HepG2 (cell line): ENCODE measurements around the gene ZMAT2. TPM values are rescaled to one million over a fixed set of nuclear protein-coding genes. Genes with fewer than 3 reads are reported as not detected.
A peak's percentile ranks its signal among the peaks of the same experiment; 100 is the strongest.

ENCODE experiments used
- ATAC-seq: fragments of 200-7000 bp; cut with Tn5 transposase; 3 replicates; pipeline ENCODE4 v1.9.1; 2020; ENCODE audit warnings: mild to moderate bottlenecking, moderate library complexity
- BruUV-seq: library from RNA; stranded (reverse); fragments of 400-500 nt; replicated peaks from 2 replicates; lab custom pipeline; 2021; lab: Mats Ljungman, UMichigan
- CTCF ChIA-PET: fragments of 300-600 bp; formaldehyde crosslinking; extraction: SDS; loops from one replicate; lab custom pipeline; 2021; ENCODE audit warnings: low total read pairs, inconsistent platforms, low intra/inter-chr PET ratio; lab: Yijun Ruan, JAX
- POLR2A ChIA-PET: fragments of 350-600 bp; sonication (Branson Sonifier 250); formaldehyde crosslinking; loops from one replicate; lab custom pipeline; 2020; ENCODE audit warnings: antibody characterized with exemption, inconsistent platforms; lab: Yijun Ruan, JAX
- DNase-seq: peaks from one replicate; pipeline ENCODE4 v3.0.0-alpha.2; 2015; ENCODE audit warnings: low spot score
- FAIRE-seq: peaks from 3 replicates; lab custom pipeline; 2011; peaks lifted over from hg19 to GRCh38; lab: Jason Lieb, UNC
- H2AFZ ChIP-seq: one replicate; pipeline ENCODE4 v1.6.1; 2011; ENCODE audit warnings: low read length, inconsistent platforms
- H3K27ac ChIP-seq: fragments of 300-600 bp; 3 replicates; pipeline ENCODE4 v1.8.0; 2011; ENCODE audit warnings: mixed run types, mild to moderate bottlenecking, mixed read lengths, low read length, inconsistent platforms; ENCODE audit not compliant: insufficient read depth; ENCODE audit errors: extremely low read length
- H3K27me3 ChIP-seq, 2 experiments: fragments of 200-600 bp in 1 of 2; 2 replicates in 1 of 2; 3 replicates in 1 of 2; pipeline versions ENCODE4 v1.6.0 to v1.8.0; 2011; ENCODE audit warnings: low read length in 2 of 2, mild to moderate bottlenecking in 2 of 2, moderate library complexity in 2 of 2, inconsistent platforms in 1 of 2; ENCODE audit not compliant: insufficient read depth in 2 of 2, control insufficient read depth in 1 of 2
- H3K36me3 ChIP-seq, 2 experiments: fragments of 200-600 bp in 1 of 2; replicated peaks in 1 of 2; 2 replicates in 1 of 2; 3 replicates in 1 of 2; pipeline versions ENCODE4 v1.5.1 to v1.8.0; 2011; ENCODE audit warnings: low read length in 2 of 2, inconsistent platforms in 1 of 2; ENCODE audit not compliant: insufficient read depth in 2 of 2, control insufficient read depth in 1 of 2
- H3K4me1 ChIP-seq: 2 replicates; pipeline ENCODE4 v1.5.1; 2012; ENCODE audit warnings: low read length, inconsistent platforms; ENCODE audit not compliant: insufficient read depth
- H3K4me2 ChIP-seq: 2 replicates; pipeline ENCODE4 v1.6.0; 2011; ENCODE audit warnings: low read depth, low read length, inconsistent platforms
- H3K4me3 ChIP-seq, 3 experiments: fragments of 200-600 bp in 1 of 3; sonication (generic), shearing (Covaris generic) in 1 of 3; replicated peaks in 1 of 3; 2 replicates each; pipeline ENCODE4 v1.5.1; 2011 to 2016; ENCODE audit warnings: low read length in 3 of 3, inconsistent platforms in 2 of 3, low read depth in 2 of 3, mild to moderate bottlenecking in 2 of 3, control low read depth in 1 of 3, mixed read lengths in 1 of 3; ENCODE audit not compliant: insufficient read depth in 1 of 3
- H3K79me2 ChIP-seq: one replicate; pipeline ENCODE4 v1.6.1; 2011; ENCODE audit warnings: low read length, inconsistent platforms; ENCODE audit not compliant: insufficient read depth
- H3K9ac ChIP-seq: 2 replicates; pipeline ENCODE4 v1.6.0; 2011; ENCODE audit warnings: mild to moderate bottlenecking, low read depth, low read length, inconsistent platforms; ENCODE audit not compliant: insufficient read depth
- H3K9me3 ChIP-seq: 2 replicates; pipeline ENCODE4 v1.5.1; 2012; ENCODE audit warnings: mild to moderate bottlenecking, low read length
- H4K20me1 ChIP-seq: 2 replicates; pipeline ENCODE4 v1.6.0; 2011; ENCODE audit warnings: inconsistent platforms, mild to moderate bottlenecking, low read length, moderate library complexity; ENCODE audit not compliant: insufficient read depth
- MEF2D ChIP-seq: sonication (generic); formaldehyde crosslinking; IDR thresholded peaks from 2 replicates; pipeline ENCODE4 v1.5.1; 2020; ENCODE audit warnings: mild to moderate bottlenecking, missing genetic modification reagents
- NBN ChIP-seq: fragments of 450-650 bp; conservative IDR thresholded peaks from 2 replicates; pipeline ENCODE4 v1.6.1; 2017
- XRCC5 ChIP-seq: fragments of 200-400 bp; formaldehyde crosslinking; optimal IDR thresholded peaks from 2 replicates; pipeline ENCODE3; 2017; ENCODE audit warnings: mild to moderate bottlenecking, low read length
- WGBS: methylation state at CpG from one replicate; pipeline ENCODE4 v1.1.6; 2017; ENCODE audit warnings: low lambda C conversion rate; 5-methylcytosine and 5-hydroxymethylcytosine counted together
- in situ Hi-C: cut with HindIII; loops from 2 replicates; pipeline ENCODE4 v1.10.0; 2017; ENCODE audit warnings: low pct_unique_long_range_greater_than_20kb; ENCODE audit not compliant: extremely low pct_ligation_motif_present
- intact Hi-C: fragments of 100-400 bp; cut with micrococcal nuclease; formaldehyde crosslinking; loops from one replicate; pipeline ENCODE4 v1.10.0; 2022; ENCODE audit not compliant: unreplicated experiment
- polyA plus RNA-seq, 8 experiments: library from polyadenylated mRNA; depleted of rRNA in 3 of 8; stranded (reverse) in 7 of 8; unstranded in 1 of 8; fragments of >200 nt; fragmentation: Illumina TruSeq in 4 of 8; extraction: Trizol in 4 of 8; gene quantifications; 2 replicates each; pipeline versions ENCODE4 v1.2.1 to v1.2.3, GENCODE V29; 2011 to 2016; ENCODE audit warnings: low read depth in 4 of 8, missing spikeins in 1 of 8, mixed read lengths in 1 of 8; ENCODE audit not compliant: insufficient read depth in 1 of 8
- total RNA-seq, 5 experiments: library from RNA; depleted of rRNA; stranded (reverse); fragments of >200 nt; fragmentation: Illumina TruSeq; extraction: Trizol; gene quantifications; 2 replicates each; pipeline ENCODE4 v1.2.3, GENCODE V29; 2016; ENCODE audit warnings: low read depth in 1 of 5
- TF ChIP-seq, protein P1 (sequence below): sonication (generic); formaldehyde crosslinking; IDR thresholded peaks from 2 replicates; pipeline ENCODE4 v1.5.1; 2020; ENCODE audit warnings: mild to moderate bottlenecking, missing genetic modification reagents
- TF ChIP-seq, protein P2 (sequence below): IDR thresholded peaks from 2 replicates; pipeline ENCODE4 v1.6.1; 2016; ENCODE audit warnings: missing biosample characterization, missing genetic modification reagents, low read depth

Gene ZMAT2
- total and polyA plus RNA-seq, 2 of the 13 experiments (the other 11 are each of a cell fraction or from before 2014, with no cell fraction given) = 35.4 to 92.8 TPM

DNA sequence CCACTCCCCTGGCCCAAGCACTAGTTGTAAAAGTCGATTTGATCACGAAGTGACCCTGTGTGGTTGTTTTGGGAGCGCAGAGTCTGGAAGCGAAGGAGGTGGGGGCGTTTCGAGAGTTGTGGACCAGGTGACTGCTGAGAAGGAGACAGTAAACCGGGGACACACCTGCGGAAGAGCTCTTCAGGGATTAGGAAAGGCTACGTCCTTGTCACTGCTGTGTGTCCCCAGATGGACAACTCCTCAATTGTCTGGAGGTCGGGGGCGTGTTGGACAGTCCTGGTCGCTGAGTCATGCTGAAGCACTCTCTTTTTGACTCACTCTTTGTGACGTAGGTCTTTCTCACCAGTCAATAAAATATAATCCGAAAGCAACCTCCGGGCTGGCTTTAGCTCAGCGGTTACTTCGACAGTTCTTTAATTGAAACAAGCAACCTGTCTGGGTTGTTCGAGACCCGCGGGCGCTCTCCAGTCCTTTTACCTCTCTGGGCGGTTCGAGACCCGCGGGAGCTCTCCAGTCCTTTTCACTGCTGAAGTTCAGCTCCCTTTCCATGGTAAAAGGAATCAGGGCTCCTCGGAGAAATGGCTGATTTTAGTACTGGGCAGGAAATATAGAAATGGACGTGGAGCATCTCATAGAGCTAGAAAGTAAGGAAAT lies 10.8 kb downstream of the ZMAT2 start (continued):
- TF ChIP-seq, protein P1, sequence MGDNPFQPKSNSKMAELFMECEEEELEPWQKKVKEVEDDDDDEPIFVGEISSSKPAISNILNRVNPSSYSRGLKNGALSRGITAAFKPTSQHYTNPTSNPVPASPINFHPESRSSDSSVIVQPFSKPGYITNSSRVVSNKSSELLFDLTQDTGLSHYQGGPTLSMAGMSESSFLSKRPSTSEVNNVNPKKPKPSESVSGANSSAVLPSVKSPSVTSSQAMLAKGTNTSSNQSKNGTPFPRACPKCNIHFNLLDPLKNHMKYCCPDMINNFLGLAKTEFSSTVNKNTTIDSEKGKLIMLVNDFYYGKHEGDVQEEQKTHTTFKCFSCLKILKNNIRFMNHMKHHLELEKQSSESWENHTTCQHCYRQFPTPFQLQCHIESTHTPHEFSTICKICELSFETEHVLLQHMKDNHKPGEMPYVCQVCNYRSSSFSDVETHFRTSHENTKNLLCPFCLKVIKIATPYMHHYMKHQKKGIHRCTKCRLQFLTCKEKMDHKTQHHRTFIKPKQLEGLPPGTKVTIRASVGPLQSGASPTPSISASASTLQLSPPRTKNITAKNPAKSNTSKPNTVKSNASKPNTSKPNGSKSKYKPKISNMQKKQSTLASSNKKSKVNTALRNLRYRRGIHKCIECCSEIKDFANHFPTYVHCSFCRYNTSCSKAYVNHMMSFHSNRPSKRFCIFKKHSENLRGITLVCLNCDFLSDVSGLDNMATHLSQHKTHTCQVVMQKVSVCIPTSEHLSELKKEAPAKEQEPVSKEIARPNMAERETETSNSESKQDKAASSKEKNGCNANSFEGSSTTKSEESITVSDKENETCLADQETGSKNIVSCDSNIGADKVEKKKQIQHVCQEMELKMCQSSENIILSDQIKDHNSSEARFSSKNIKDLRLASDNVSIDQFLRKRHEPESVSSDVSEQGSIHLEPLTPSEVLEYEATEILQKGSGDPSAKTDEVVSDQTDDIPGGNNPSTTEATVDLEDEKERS = peak; percentile 35; the same call in 1 of the 2 replicates

DNA sequence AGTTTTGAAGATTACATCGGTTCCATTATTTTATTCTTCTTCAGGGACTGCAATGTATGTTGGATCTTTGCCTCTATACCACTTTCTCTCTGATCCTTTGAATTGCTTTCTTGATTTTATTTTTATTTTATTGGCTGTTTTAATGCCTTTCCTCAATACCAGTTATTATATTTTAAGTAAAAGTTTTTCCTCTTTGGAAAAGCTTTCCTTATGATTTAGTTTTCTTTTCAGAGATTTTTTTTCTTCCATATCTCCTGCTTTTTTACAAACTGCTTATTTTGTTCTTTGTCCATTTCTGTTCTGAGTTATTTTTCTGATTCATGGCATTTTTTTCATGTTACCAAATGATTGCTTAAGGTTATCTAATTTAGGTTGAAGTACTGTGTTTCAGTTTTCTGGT lies 11.5 kb downstream of the ZMAT2 start:
- BruUV-seq = no TSS peak
- Histone ChIP-seq H3K9ac (no peak overlapping the region), H2AFZ (no peak overlapping the region), H3K27ac (peak overlapping the region; percentile 92), H3K4me2 (peak overlapping the region; percentile 67), H3K27me3 (no peaks in the 10 kb centered on the region; a peak in 1 of 5 replicates), H3K4me1 (peaks cover 24% of the 10 kb centered on the region), H4K20me1 (no peaks in the 10 kb centered on the region), H3K9me3 (no peaks in the 10 kb centered on the region), H3K36me3 (peaks cover 0 to 2% of the 10 kb centered on the region in 2 experiments; a peak in 2 of 5 replicates), H3K4me3 (peak overlapping the region; percentile 59 to 86 (median 77); a peak in 5 of 6 replicates), H3K79me2 (no peaks in the 10 kb centered on the region)
- 84% methylated on average over 1 of the region's 1 CpG for WGBS
- CTCF ChIA-PET = no interaction called here
- DNase-seq (no peak), ATAC-seq (no peak), FAIRE-seq (no peak)
- TF ChIP-seq NBN (no peak), XRCC5 (no peak), MEF2D (no peak)
- TF ChIP-seq, protein P2, sequence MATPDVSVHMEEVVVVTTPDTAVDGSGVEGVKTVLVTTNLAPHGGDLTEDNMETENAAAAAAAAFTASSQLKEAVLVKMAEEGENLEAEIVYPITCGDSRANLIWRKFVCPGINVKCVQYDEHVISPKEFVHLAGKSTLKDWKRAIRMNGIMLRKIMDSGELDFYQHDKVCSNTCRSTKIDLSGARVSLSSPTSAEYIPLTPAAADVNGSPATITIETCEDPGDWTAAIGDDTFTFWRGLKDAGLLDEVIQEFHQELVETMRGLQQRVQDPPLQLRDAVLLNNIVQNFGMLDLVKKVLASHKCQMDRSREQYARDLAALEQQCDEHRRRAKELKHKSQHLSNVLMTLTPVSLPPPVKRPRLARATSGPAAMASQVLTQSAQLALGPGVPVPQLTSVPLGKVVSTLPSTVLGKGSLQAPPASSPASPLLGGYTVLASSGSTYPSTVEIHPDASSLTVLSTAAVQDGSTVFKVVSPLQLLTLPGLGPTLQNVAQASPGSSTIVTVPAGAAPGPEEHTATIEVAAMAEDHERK (CRISPR knock-in tag) = no peak
- POLR2A ChIA-PET = interaction anchor here (1.1 to 3.4 kb wide), 8 partner anchors 8 to 164 kb away, joined by 7 to 42 read pairs (median 16); partner anchors contain the start of genes EIF4EBP3, HARS1, HARS2 and IK
- in situ Hi-C loops (no loop called here), intact Hi-C loops (loop anchor here (1.0 to 10.0 kb wide), 3 partner anchors 8 to 537 kb away; partner anchors contain the start of genes CYSTM1 and ZMAT2)
